Caki2 (cell line): Measurements from ENCODE around the gene CCDC178. TPM values are rescaled to one million over a fixed set of nuclear protein-coding genes. Genes with fewer than 3 reads are reported as not detected.
"Not testable (repeated sequence)": the region's sequence is repeated elsewhere in the genome, so short reads cannot be mapped to it uniquely, and the experiment has no call there.

Source experiments
- DNase-seq: peaks from one replicate; pipeline ENCODE4 v3.0.0-alpha.2; 2015; ENCODE audit warnings: low read depth
- in situ Hi-C: cut with HindIII; loops from 2 replicates; pipeline ENCODE4 v1.10.0; 2016; ENCODE audit warnings: low sequenced_read_pairs, low pct_unique_long_range_greater_than_20kb, mixed read lengths
- total RNA-seq: library from RNA; depleted of rRNA; stranded (reverse); fragments of >200 nt; shearing (Covaris generic); gene quantifications from 2 replicates; pipeline ENCODE4 v1.2.3, GENCODE V29; 2014; ENCODE audit warnings: low replicate concordance; rRNA removed

CCDC178 gene, protein sequence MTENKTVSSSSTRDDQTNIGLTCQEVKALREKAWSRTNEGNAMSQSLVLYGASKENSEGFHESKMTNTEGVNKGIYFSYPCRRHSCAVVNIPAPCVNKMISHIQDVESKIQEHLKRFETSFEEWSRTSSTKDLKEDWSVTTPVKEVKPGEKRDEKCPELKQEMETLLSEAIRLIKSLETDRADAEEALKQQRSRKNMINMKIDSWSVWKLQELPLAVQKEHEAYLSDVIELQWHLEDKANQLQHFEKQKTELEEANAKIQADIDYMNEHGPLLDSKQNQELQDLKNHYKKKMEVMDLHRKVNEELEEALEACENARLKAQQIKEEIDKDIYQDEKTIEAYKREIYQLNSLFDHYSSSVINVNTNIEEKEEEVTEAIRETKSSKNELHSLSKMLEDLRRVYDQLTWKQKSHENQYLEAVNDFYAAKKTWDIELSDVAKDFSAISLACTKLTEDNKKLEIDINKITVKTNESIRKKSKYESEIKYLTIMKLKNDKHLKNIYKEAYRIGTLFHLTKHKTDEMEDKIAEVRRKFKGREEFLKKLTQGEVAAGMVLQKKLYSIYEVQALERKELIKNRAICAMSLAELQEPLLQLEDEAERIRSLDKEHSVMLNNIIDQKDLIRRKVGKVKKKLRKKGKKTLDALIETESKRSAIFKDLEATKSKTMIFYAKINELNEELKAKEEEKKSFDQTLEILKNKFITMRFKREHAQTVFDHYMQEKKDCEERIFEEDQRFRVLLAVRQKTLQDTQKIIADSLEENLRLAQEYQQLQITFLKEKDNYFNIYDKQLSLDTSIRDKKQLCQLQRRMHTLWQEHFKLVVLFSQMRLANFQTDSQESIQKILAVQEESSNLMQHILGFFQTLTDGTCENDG
- total RNA-seq: not detected in 2 replicates

DNA sequence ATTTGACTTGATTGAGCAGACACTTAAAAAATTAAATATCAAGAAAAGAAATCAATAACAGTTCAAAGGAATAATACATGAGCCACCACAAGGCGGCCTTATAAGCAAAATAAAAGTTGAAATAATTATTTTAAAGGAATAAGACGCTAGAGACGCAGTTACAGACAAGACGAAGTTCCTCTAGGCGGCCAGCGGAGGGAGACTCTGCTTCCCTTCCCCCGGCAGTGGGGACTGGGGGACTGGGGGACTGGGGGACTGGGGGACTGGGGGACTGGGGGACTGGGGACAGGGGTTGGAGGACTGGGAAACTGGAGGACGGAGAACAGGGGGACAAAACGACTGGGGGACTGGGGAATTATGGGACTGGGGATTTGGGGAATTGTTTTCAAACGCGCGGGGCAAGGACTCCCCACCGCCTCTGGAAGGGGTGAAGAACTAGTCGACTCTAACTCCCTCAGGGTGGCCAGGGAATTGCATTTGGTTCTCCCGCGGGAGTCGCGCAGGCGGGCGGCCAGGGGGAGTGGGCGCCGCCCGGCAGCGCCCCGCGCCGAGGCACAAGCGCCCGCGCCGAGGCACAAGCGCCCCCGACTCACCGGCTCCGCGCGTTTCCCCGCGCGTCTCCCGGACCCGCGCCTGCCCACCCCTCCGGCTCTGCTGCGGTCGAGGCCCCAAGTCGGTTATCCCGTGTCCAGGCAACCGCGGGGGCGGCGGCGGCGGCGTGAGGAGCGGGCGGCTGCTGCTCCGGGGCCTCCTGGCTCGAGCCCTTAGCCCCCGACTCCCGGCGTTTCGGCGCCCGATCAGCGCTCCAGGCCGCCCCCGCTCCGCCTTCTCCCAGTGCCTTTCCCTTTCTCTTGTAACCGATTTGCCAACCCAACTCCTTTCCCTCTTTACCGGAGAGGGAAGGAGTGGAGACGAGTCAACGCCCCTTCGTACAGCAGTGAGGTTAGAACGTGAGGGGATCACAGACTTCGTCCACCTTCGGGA lies at the start of gene CCDC178:
Gene CCDC178 (minus strand): TSS at position 662 of the 984 bp plus-strand sequence. CDS start 28,633 bp downstream, outside the sequence.
- peak; percentile 5 for DNase-seq
- in situ Hi-C loops: no loop called here

DNA sequence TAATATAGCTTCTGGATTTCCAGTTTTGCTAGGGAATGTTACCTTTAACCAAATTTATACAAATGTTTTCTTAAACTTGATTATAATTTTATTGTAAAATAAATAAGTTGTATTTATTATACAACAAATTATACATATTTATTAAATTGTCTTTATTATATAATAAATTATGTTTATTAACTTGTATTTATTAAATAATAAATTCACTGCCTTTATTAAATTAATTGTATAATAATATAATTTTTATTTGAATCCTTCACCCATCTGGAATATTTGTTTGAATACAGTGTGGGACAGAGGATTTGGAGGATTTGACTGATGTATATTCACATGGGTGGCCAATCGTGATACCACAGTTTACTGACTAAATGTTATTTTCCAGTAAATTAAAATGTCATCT lies 43.4 kb upstream of the CCDC178 start:
- in situ Hi-C loops: no loop called here
- no peak for DNase-seq

DNA sequence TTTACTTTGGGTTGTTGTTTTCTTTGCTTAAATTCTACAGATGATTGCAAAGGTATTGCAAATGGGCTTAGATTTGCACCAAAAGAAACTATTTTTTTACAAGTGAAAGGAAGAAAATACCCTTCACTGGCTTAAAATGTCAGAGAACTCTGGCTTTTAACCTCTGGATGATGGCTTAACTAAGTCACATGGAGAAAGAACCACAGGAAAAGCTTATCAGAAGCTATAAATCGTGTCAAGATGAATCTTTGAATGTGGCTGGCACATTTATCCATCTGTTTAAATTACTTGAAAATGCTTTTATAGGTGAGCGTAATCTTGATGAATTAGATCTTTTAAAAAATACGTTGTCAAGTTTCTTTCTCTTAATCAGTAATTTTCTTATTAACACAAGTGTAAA lies 32.0 kb upstream of the CCDC178 start:
- in situ Hi-C loops: no loop called here
- DNase-seq: no peak

DNA sequence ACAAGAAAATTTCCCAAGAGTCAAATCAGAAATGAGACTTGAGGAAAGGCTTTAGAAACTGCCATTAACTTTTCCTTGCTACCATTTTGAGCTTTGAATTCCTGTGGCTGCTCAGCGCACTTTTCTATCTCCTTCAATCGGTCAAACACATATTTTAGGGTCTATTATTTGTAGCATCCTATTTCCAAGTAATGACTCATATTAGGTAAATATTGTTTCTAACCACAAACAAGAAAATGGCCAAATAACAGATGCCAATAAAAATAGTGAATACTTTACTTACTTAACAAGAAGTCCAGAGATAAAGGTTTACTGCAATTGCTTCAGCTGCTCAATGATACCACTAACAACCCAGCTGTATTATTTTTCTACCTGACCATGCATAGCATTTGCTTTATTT lies 29.7 kb upstream of the CCDC178 start:
- in situ Hi-C loops: no loop called here
- no peak for DNase-seq

DNA sequence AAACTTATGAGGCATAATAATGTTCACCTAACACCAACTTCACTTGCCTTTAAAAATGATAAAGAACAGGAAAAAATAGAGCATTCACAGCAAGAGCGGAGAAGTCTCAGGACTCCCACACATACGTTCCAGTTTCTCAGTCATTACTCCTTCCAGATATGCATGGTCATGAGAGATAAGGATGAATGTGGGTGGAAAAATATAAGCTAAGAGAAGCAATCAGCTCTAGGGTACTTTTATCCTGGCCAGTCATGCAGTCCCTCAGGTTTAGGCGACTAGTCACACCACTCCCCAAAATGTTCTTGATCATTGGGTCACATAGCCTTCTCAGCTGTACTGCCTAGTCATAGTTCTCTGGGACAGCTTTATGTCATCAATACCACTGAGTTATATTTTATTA lies 29.2 kb upstream of the CCDC178 start:
- in situ Hi-C loops: no loop called here
- no peak for DNase-seq

DNA sequence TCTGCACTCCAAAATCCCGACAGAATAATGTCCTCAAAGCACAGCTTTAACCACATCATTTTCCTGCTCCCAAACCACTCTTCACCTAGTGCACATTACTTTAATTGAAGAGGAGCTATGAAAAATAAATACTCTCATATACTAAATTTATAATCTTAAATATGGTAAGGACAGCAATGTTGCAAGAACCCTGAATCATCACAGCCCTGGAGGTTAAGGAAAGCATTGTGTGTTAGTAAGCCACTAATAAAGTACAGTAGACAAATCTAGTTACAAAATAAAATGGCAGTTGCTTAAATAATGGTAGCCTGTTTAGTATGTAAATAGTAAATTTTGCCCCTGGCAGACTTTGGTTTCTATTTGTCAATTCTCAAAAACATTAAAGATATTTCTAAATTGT lies 27.0 kb upstream of the CCDC178 start:
- DNase-seq: no peak
- in situ Hi-C loops: no loop called here

DNA sequence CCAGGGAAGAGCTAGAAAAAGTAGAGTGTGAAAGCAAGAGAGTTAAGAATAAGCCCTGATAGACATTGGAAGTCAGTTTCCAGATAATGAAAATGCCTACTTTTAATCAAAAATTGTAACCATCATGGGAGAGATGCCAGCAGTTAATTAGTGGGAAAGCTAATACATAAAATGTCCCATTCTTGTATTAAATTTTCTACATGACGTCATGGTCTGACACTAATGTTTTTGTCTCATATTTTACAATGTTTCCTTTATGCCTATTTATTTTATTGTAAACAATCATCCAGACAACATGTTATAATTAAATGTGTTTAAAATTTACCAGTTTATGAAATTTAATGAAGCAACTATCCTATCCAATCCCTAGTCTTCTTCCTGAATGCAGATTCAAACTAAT lies 26.3 kb upstream of the CCDC178 start:
- no peak for DNase-seq
- in situ Hi-C loops: no loop called here

DNA sequence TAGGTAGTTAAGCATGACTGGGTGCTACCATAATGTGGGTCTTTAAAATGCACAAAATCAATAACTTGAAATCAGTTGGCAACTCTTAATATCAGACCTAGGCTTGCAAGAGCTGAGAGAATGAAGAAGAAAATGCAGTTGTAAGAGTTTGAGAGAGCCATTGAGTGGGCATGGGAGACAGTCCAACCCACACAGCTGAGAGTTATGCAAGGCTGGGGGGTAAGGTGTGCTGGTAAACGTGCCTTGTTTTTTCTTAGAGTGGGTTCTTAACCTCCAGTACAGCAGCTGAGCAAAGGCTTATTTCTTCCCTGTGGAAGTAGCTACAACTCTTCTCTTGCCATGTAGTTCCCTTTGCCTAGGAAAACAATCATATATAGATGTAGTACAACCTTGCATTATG lies 20.2 kb upstream of the CCDC178 start:
- DNase-seq: no peak
- in situ Hi-C loops: no loop called here

DNA sequence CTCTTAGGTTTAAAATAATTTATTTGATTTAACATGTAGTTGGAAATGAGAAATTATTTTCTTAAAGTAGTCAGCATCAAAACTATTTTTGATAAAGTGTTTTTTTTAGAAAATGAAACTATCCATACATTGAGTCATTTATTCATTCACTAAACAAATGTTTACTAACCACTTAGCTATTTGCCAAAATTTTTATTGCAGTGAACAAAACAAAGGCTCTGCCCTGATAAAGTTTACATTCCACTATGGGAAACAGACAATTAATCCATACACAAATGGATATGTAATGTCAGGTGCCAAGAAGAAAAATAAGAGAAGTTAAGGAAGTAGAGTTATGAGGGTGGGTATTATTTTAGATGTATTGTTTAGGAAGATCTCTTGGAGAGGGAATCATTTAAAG lies 19.1 kb upstream of the CCDC178 start:
- no peak for DNase-seq
- in situ Hi-C loops: no loop called here

DNA sequence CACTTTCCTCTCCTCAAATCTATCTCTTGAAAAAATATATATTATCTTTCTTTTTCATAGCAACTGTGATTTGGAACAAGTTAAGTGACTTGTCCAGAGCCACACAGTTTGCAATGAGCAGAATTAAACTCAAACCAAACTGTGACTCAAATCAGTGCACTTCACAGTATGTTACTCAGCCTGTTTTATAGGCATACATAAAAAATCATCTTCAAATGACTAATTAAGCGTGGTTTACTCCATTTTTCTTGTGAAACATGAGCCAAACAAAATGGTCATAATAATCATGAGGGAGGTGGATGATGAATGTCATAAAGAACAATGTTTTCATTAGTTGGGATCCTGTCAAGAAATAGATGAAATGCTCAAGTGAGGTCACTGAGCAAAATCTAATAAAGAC lies 6.1 kb upstream of the CCDC178 start:
- in situ Hi-C loops: no loop called here
- DNase-seq: no peak

DNA sequence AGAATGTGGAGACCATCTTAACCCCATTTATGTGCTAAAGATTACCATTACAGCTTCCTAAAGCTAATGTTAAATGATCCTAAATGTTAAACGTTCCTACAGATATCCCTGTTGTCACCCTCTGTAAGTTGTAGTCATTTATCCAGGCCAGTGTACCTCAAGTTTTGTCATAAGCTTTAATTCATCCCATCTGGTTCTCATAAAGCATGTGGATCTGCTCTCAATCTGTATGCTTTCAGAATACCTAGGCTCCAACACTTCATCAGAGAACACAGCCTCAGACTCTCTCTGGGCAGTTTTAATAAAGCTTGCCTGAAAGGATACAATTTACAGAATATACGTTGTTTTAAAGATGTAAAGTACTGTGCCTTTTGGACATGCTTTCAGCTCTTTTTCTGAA lies 4.2 kb upstream of the CCDC178 start:
- in situ Hi-C loops: no loop called here

DNA sequence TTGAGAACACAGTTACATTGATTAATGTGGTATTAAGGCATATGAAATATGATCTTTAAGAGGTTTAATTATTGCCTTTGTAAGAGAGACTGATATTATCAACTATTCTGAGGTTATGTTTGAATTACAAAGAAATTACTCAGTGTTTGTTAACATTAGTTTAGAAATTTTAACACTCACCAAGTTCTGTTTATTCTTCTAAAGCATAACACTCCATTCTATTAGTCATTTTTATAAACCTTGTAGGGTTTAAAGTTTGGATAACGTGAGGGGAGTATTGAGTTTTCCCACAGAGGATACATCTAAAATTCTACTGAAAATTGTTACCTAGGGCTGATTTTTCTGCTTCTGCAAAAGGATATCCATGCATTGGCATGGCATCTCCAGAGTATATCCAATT lies 7.7 kb downstream of the CCDC178 start:
- in situ Hi-C loops: no loop called here
- DNase-seq: no peak

More for the DNA sequence above, 4.2 kb upstream of the CCDC178 start:
- DNase-seq: no peak

DNA sequence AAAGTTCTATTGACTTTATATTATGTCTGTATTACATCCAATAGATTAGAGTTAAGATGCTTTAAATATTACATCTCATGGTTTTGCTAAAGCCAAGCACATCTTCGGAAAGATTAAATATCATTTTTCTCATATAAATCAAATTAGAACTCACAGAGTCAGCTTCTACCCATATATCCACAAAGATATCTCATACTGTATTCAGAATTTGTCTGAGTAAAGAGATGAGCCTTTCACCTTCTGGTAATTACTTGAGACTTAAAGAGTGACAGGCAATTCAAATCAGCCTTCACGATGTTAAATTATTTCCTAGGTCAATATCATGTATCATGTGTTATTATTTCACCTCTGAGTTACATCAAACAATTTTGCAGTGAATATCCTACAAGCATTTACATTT lies 13.0 kb downstream of the CCDC178 start:
- in situ Hi-C loops: no loop called here
- DNase-seq: no peak

DNA sequence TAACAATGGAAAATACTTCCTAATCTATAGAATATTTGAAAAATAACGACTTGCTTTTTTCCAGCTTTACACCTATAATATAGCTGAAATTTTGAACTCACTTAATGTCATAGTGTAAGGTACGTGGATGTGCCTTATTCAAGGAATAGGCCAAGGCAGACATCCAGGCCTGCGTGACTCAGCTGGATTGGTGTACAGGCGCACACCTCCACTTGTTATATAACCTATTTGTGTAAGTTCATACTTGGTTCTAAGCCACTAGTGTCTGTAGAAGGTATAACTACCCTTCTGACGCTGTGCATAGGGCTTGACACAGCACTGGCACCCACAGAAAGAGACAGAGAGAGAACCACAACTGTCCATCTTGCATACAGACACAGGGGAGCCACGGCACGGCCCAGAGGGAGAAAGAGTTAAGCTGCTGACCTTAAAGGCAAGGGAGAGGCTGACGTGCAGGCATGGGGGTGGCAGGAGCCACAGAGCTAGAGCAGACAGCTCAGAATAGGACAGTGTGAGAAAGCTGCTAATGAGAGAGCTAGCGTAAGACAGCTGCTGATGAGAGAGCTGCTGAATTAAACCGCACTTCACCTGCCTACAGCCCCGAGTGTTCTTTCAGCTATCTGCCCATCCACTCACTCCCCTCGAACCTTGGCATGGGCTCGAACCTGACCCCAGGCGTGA lies 16.1 kb downstream of the CCDC178 start:
- no peak for DNase-seq
- in situ Hi-C loops: no loop called here

DNA sequence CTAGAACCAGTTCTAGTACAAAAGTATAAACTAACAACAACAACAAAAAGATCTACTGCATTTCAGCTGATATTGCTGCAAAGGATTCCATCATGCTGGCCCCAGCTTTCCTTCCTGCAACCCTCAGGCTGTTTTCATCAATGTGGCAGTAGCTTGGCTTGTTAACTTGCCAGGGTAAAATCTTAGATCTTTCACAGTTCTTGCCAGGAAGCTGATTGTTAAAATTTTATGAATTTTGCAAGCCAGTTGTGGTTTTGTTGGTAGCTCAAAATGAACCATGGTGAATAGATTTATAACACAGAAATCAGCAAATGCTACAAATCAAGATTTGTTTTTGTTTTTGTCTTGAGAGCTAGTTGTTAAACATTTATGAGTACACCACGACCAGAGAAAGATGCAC lies 19.3 kb downstream of the CCDC178 start:
- no peak for DNase-seq
- in situ Hi-C loops: no loop called here

DNA sequence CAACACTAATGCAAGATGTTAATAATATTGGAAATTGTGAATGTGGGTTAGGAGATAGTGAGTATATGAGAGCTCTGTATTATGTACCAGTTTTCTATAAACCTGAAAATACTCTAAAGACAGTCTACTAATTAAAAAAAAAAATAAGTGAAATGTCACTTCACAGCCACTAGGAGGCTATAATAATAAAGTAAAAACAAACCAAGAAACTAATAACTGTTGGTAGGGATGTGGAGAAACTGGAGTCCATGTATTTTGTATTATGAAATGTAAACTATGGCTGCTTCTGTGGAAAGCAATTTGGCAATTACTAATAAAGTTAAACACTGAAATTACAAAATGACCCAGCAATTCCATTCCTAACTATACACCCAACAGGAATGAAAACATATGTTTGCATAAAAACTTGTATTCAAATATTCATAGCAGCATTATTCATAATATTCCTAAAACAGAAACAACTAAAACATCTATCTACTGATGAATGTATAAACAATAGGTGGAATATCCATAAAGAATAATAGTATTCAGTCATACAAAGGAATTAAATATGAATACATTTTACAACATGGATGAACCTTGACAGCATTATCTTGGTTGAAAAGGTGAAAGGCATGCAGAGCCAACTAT lies 36.2 kb downstream of the CCDC178 start:
- DNase-seq: no peak
- in situ Hi-C loops: no loop called here

DNA sequence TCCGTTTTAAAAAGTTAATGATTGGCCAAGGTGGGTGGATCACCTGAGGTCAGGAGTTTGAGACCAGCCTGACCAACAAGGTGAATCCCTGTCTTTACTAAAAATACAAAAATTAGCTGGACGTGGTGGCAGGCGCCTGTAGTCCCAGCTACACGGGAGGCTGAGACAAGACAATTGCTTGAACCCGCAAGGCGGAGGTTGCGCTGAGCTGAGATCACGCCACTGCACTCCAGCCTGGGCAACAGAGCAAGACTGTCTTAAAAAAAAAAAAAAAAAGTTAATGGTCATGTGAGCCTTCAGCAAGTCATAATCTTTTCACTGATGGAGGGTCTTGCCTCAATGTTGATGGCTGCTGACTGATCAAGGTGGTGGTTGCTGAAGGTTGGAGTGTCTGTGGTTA lies 41.6 kb downstream of the CCDC178 start:
- DNase-seq, in situ Hi-C loops: not testable (repeated sequence)
